ENCODE data around the gene WDR38. TPM values are rescaled to one million over a fixed set of nuclear protein-coding genes. Genes with fewer than 3 reads are reported as not detected.
A peak's percentile ranks its signal among the peaks of the same experiment; 100 is the strongest.

The WDR38 gene
- total RNA-seq, 4 donors from 2014 or later, result 0.33 to 1.5 (median 0.79) TPM; not detected in 1

DNA sequence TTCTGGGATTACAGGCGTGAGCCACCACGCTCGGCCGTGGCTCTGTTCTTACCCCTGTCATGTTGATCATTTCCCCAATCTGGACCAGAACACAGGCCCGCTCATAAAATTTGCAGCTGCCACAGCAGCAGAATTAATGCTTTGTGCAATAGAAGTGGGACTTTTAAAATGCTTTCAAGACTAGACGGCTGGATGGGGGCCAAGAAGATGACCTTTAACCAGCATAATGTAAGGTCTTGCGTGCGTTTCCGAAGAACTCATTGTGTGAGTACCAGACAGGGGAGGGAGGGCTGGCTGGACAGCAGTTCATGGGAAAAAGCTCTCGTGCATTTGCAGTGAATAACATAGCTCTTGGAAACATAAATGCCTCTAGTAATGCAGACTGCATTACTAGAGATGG lies 3.5 kb upstream of the WDR38 start:
- no peak for TF ChIP-seq POLR2A (IDR thresholded peaks at IDR 0.05)
- TF ChIP-seq, protein P1, sequence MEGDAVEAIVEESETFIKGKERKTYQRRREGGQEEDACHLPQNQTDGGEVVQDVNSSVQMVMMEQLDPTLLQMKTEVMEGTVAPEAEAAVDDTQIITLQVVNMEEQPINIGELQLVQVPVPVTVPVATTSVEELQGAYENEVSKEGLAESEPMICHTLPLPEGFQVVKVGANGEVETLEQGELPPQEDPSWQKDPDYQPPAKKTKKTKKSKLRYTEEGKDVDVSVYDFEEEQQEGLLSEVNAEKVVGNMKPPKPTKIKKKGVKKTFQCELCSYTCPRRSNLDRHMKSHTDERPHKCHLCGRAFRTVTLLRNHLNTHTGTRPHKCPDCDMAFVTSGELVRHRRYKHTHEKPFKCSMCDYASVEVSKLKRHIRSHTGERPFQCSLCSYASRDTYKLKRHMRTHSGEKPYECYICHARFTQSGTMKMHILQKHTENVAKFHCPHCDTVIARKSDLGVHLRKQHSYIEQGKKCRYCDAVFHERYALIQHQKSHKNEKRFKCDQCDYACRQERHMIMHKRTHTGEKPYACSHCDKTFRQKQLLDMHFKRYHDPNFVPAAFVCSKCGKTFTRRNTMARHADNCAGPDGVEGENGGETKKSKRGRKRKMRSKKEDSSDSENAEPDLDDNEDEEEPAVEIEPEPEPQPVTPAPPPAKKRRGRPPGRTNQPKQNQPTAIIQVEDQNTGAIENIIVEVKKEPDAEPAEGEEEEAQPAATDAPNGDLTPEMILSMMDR (IDR thresholded peaks at IDR 0.05), result no peak
- Histone ChIP-seq H3K36me3 (no peaks in the 10 kb centered on the region), H3K4me1 (peaks cover 12 to 24% of the 10 kb centered on the region in 2 donors), H3K27ac (no peak overlapping the region), H3K4me3 (replicated peaks in 1 of 3) (no peak overlapping the region), H3K9me3 (no peaks in the 10 kb centered on the region), H3K27me3 (no peaks in the 10 kb centered on the region)
- no peak for DNase-seq
- WGBS, 2 donors, result 72 to 75% methylated on average over 9 to 10 of the region's 10 CpGs
- intact Hi-C loops (cut with DNase I), result loop anchor here (10.0 kb wide), 1 partner anchor 235 kb away; no protein-coding TSS in a partner anchor

DNA sequence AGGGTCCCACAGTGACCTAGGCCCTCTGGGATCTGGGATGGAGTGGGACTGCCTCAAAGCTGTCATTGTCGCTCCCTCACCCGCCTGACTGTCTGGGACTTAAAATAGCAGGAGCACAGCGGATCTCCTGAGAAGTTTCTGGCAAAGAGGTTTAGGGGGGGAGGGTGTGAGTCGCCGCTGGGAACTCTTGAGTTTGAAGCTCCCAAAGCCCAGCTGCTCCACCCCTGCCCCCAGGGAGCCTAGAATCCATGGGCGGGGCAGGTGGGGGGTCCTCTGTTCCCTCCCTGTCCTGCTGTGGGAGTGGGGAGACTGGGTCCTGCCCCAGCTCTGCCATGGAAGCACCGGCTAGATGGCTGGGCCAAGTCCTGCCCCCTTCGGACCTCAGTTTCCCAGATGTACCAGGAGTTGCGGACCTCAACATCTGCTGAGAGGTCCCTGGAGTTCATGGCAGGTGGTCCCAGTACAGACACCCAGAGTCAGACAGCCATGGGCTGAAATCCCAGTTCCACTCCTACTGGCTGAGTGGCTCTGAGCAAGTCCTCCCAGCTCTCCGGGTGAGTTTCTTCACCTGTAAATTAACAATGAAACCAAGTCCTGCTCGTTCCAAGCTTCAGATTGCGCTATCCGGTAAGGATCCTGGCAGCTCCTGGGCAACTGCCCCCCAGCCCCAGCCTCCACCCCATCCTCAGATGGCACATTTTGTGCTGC lies 985 bp upstream of the WDR38 start:
- intact Hi-C loops (cut with DNase I), result loop anchor here (2.0 to 10.0 kb wide), 2 partner anchors 79 to 237 kb away; no protein-coding TSS in a partner anchor
- Histone ChIP-seq H3K27ac (peak overlapping the region; percentile 53 to 75 (median 67)), H3K36me3 (peaks cover 0 to 5% of the 10 kb centered on the region in 2 donors), H3K4me1 (peaks cover 12 to 24% of the 10 kb centered on the region in 2 donors), H3K27me3 (no peaks in the 10 kb centered on the region), H3K9me3 (no peaks in the 10 kb centered on the region), H3K4me3 (replicated peaks in 1 of 3) (peak overlapping the region in 1 of 3 donors; percentile 0)
- no peak for TF ChIP-seq POLR2A (IDR thresholded peaks at IDR 0.05)
- TF ChIP-seq, protein P1 (IDR thresholded peaks at IDR 0.05), result no peak
- DNase-seq, result peak; percentile 64 to 71
- 23 to 53% methylated on average over 7 to 8 of the region's 13 CpGs for WGBS, 2 donors

DNA sequence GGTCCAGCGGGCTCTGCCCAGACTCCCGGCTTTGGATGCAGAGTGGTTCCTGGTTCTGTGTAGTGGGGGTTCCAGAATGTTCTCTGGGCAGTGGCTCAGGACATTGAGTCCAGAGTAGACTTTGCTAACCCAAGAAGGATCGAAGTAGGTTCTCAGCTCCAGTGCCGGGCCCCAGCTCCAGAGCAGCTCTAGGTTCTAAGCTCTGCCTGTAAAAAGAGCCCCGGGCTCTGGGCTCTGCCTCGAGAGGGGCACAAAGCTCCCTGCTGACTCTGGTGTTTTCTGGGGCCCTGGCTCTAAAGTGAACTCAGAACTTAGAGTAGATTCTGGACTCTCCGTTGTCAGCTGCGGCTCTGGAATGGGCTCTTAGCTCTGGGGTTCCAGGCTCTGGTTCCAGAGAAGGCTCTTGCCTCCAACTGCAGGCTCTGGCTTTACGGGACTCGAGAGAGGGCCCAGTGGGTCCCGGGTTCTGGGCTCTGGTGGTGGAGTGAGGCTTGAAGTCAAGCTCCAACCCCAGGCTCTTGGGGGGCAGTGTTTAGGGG lies 414 bp downstream of the WDR38 start:
- WGBS, 2 donors, result 64 to 85% methylated on average over 5 to 9 of the region's 11 CpGs
- H3K27me3 ChIP-seq, result no peaks in the 10 kb centered on the region
- TF ChIP-seq POLR2A (IDR thresholded peaks at IDR 0.05), result no peak
- TF ChIP-seq, protein P1 (IDR thresholded peaks at IDR 0.05), result no peak
- peak overlapping the region in 1 of 3 donors; percentile 35 for H3K4me3 ChIP-seq (replicated peaks in 1 of 3)
- peaks cover 12 to 24% of the 10 kb centered on the region in 2 donors for H3K4me1 ChIP-seq
- peak in 1 of 2 donors; percentile 28 for DNase-seq
- peak overlapping the region in 2 of 3 donors; percentile 67 to 75 for H3K27ac ChIP-seq
- intact Hi-C loops (cut with DNase I), result loop anchor here (2.0 to 10.0 kb wide), 2 partner anchors 81 to 239 kb away; no protein-coding TSS in a partner anchor
- H3K36me3 ChIP-seq, result peaks cover 12 to 19% of the 10 kb centered on the region in 2 donors
- H3K9me3 ChIP-seq, result no peaks in the 10 kb centered on the region

DNA sequence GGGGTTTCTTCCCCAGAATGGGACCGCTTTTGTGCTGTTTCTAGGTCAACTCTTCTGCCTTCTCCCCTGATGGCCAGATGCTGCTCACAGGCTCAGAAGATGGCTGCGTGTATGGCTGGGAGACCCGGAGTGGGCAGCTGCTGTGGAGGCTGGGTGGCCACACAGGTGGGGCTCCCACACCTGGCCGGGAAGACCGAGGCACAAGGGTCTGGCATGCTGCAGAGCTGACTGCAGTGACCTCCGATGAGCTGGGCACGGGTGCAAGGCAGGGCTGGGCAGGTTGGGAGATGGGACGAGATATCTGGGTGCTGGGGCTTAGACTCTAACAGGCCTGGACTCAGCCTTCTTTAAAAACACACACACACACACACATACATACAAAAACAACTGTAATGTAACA lies 901 bp downstream of the WDR38 start:
- H3K36me3 ChIP-seq, result peaks cover 17 to 24% of the 10 kb centered on the region in 2 donors
- WGBS, 2 donors, result 86 to 90% methylated on average over 6 to 8 of the region's 8 CpGs
- no peak for DNase-seq
- no peak overlapping the region for H3K4me3 ChIP-seq (replicated peaks in 1 of 3)
- no peaks in the 10 kb centered on the region for H3K27me3 ChIP-seq
- peaks cover 12 to 24% of the 10 kb centered on the region in 2 donors for H3K4me1 ChIP-seq
- intact Hi-C loops (cut with DNase I), result loop anchor here (10.0 kb wide), 1 partner anchor 239 kb away; no protein-coding TSS in a partner anchor
- TF ChIP-seq POLR2A (IDR thresholded peaks at IDR 0.05), result no peak
- TF ChIP-seq, protein P1 (IDR thresholded peaks at IDR 0.05), result no peak
- H3K9me3 ChIP-seq, result no peaks in the 10 kb centered on the region
- no peak overlapping the region for H3K27ac ChIP-seq

DNA sequence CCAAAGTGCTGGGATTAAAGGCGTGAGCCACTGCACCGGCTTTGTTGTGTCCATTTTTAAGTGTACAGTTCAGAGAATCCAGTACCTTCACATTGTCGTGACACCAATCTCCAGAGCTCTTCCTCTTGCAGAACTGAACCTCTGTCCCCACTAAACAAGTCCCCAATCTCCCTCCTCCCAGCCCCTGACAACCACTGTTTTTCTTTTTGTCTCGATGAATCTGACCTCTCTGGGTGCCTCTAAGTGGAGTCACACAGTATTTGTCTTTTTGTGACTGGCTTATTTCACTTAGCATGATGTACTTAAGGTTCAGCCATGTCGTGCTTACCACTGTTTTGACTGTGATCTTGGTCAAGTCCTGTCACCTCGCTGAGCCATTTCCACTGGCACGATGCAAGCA lies 1.6 kb downstream of the WDR38 start:
- no peak overlapping the region for H3K27ac ChIP-seq
- DNase-seq, result no peak
- intact Hi-C loops (cut with DNase I), result loop anchor here (5.0 to 10.0 kb wide), 2 partner anchors 240 to 517 kb away; no protein-coding TSS in a partner anchor

More for the DNA sequence above, 1.6 kb downstream of the WDR38 start:
- TF ChIP-seq, protein P1 (IDR thresholded peaks at IDR 0.05), result no peak
- TF ChIP-seq POLR2A (IDR thresholded peaks at IDR 0.05), result no peak
- no peaks in the 10 kb centered on the region for H3K27me3 ChIP-seq
- H3K36me3 ChIP-seq, result peaks cover 24 to 30% of the 10 kb centered on the region in 2 donors
- H3K4me3 ChIP-seq (replicated peaks in 1 of 3), result no peak overlapping the region
- no peaks in the 10 kb centered on the region for H3K9me3 ChIP-seq
- 58 to 68% methylated on average over 7 of the region's 7 CpGs for WGBS, 2 donors
- H3K4me1 ChIP-seq, result peaks cover 12 to 30% of the 10 kb centered on the region in 2 donors

All from thyroid gland (tissue), 4 donors.